AG09319 (cell line): ENCODE data around the gene PTPRT.

Source experiments
- DNase-seq: peaks from one replicate; pipeline ENCODE4 v3.0.0-alpha.2; 2010; ENCODE audit warnings: low read depth; ENCODE audit errors: extremely low read depth
- CTCF ChIP-seq: IDR thresholded peaks from 2 replicates; pipeline ENCODE4 v1.5.1; 2011; ENCODE audit warnings: low read depth, mild to moderate bottlenecking, inconsistent platforms, low read length, moderate library complexity

PTPRT gene

DNA sequence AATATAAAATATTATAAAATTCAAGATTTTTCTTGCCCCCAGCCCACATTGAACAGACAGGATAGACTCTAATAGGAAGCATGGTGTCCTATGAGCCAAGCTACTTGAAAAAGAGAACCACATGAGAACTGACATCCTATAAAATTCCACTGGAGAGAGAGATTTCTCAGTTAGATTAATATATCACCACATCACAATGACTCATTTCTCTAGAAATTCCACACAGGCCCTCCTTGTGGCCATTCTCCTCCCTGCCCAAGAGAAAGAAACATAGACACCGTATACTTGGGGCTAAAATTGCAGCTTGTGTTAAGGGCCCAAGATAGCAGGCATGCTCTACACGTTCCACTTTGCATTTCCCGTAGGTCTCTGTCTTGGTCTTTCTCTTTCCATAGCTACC is 481.4 kb downstream of the PTPRT start:
- no peak for TF ChIP-seq CTCF
- no peak for DNase-seq

- TF ChIP-seq CTCF, result no peak
Observed at GRCh38 chr20:42706759-42707158, 482.9 kb downstream of the PTPRT start.

GRCh38 chr20:42705550-42705949 is 484.2 kb downstream of the PTPRT start:
- TF ChIP-seq CTCF, result no peak
- DNase-seq, result no peak

More at GRCh38 chr20:42706759-42707158, 482.9 kb downstream of the PTPRT start:
- no peak for DNase-seq

- DNase-seq, result no peak
- TF ChIP-seq CTCF, result no peak
Observed at GRCh38 chr20:42703744-42704143, 486.0 kb downstream of the PTPRT start.

GRCh38 chr20:42701948-42702347 is 487.8 kb downstream of the PTPRT start:
- no peak for DNase-seq
- TF ChIP-seq CTCF, result no peak

- DNase-seq, result no peak
- TF ChIP-seq CTCF, result no peak
Observed at GRCh38 chr20:42700372-42700771, 489.3 kb downstream of the PTPRT start.

- TF ChIP-seq CTCF, result no peak
- no peak for DNase-seq
Observed at GRCh38 chr20:42697962-42698361, 491.7 kb downstream of the PTPRT start.
